Stimulated activated CD4-positive, alpha-beta T cell treated with anti-CD3 and anti-CD28 coated beads, Interleukin-1b, Interleukin-23, amount 100 ng/mL, for 24 hours (primary cell): ENCODE results near the gene GALNT10.

ENCODE experiments used
- DNase-seq, 4 experiments: peaks; one replicate each; pipeline ENCODE4 v3.0.0-alpha.2; 2020; ENCODE audit warnings: low read depth in 4 of 4, low spot score in 1 of 4

Gene GALNT10

DNA sequence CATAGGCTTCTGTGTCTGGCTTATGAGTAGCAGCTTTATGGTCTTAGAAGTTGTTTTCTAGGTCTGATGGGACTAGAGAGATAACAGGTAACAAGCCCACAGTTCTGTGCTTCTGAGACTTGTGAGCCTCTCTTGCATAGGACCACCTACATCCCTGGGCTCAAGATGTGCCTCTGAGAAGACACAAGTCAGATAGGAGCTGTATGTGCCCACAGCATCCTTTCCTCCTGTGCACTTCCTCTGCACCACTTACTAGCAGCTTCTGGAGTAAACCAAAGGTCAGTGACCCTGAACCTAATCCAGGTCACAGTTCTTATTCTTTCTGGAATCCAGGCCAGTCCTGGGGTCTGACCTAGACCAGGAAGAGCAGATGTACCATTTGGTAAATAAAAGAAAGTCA, 40.0 kb downstream of the GALNT10 start:
- DNase-seq: no peak

DNA sequence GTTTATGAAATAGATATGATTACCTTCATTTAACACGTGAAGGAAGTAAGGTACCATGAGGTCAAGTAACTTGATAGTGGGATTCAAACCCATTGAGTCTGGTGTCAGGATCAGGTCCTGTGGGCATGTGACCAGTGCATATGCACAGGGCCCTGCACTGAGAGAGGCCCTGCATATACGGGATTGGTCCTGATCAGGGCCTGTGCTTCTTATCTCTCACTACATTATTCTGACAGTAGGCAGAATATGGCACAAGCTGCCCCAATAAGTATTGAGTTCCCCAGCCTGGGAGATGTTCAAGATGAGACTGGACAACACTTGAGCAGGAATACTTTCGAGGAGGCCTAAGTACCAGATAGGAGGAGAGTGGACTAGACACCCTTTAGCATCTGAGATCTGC, 44.0 kb downstream of the GALNT10 start:
- no peak for DNase-seq

DNA sequence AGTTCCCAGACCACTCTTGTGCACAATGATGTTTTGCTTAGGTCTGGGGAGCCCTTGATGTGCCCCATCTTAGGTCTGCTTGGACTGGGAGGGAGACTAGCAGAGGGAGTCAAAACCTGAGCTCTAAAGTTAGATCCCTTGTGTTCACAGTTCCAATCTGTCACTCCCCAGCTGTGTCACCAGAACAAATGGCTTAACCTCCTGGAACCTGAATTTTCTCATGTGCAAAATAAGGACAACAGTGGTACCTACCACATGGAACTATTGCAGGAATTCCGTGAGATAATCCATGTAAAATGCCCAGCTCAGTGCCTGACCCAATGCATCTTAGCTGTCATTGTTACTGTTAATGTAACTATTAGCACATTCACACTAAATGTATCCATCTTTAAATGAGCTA, 45.5 kb downstream of the GALNT10 start:
- no peak for DNase-seq

DNA sequence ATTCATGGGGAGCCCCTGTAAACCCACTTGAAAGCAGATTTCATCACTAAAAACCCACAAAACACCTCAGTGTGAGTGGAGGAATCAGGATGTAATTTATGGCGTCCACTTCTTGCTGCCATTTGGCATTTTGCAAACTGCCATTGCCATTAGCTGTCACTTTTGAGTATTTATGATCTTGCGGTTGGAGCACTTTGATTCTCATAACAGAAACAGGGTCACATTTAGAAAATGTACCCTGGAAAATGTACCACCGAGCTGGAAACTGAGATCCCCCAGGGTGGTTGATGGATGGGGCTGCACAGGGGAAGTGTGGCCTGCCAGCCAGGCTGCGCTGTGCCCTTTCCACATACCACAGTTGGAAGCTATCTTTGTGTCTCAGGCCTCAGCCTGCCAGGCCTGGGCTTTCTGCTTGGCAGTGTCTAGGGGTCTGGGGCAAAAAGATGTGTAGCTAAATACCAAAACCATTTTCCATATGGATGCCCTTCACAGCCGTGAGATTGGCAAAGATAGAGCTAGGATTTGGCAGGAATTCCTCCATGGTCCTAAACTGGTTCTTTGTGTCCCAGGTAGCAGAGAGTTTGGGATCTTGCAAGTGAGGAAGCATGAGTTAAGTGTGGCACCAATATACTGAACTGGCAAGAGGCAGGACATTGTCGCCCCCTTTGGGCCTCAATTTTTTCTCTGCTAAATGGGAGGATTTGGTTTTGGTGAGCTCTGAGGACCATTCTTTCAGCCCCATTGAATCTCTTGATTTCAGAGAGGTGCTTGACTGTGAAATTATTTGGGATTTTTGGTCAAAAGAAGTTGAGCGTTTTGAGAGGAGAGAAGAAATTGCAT, 46.2 kb downstream of the GALNT10 start:
- no peak for DNase-seq

DNA sequence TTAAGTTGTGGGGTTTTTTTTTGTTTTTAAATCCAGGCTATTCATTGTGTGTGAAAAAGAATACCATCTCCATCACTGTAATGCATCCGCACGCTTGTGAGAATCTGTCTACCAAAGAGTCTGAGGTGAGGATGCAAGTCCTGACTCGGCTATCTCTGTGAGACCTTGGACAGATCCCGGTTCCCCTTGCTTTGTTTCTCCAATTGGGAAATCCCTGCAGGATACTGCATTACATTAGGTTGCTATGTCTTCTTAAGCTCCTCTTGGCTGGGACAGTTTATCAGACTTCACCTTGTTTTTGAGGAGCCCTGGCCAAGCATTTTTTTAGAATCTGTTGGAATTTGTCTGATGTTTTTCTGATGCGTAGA, 46.8 kb downstream of the GALNT10 start:
- no peak for DNase-seq

DNA sequence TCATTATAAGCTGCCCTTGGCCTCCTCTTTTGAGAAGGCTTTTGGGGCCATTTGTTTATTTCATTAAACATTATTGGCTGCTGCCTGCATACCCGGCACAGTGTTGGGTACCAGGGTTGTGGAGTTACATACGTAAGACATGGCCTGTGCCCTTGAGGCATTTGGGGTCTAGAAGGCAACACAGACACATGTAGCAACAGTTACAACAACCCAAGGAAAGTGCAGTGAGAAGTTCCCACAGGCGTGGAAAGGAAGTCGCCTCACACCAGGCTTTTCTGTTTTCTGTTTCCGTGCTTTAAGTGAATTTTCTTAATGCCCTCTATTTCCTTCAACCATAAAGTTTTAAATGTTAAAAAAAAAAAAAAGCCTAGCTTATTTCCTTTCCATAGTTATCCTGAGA, 47.4 kb downstream of the GALNT10 start:
- DNase-seq: no peak

DNA sequence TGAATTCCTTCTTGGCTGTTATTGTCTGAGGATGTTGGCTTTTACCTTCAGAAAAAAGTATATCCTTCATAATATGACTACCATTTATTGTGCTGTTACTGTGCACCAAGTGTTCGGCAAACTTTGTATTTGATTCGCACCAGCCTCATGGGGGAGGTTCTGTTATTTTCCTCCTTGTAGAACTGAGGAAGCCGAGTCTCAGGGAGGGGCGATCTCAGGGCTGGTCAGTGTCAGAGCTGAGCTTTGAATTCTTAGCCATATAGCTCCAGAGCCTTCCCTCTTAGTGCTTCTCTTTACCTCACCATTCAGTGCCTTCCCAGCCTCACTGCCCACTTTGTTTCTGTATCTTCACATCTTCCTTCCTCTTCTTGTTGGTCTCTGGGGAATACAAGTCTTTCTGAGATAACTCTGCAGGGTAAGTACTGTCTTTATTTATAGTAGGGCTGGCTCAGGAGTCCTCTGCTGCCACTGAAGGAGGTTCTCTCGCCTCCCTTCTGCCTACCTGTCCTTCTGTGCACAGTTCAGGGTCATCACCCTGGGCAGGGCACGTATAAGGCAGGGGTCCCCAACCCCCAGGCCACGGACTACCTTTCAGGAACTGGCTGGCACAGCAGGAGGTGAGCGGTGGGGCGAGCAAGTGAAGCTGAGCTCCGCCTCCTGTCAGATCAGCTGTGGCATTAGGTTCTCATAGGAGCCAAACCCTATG, 48.4 kb downstream of the GALNT10 start:
- no peak for DNase-seq

DNA sequence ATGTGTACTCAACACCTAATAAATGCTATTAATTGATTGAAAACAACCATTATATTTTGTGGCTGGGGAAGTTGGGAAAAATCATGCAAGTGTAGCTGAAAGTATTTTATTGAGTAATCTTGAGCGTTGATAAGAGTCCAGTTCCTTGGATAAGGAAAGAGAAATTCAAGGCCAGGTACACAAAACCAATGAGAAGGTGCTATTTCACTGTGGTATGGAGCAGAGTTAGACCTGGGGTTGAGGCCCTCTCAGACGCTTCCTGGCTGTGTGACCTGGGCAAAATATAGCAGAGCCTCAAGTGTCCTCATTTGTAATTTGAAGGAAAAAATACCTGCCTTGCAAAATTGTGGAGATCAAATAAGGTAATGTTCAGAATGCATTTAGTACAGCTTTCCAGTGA, 50.1 kb downstream of the GALNT10 start:
- DNase-seq: no peak

DNA sequence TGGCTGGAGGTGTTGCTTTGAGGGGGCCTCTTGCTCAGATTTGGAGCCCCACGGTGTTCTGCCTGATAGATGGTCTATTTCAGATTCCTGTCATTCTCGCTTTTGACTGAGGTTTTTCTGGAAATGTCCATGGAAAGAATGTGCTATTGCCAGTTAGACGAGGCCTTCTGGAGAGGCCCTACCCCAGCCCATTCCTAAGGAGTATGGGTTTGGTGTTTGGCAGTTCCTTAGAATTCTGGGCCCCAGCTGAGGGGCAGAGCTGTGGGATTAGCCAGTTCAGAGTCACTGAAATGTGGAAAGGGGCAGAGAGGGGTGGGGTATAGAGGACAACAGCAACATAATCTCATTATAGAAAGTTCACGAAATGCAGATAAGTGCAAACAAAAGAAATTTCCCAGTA, 50.5 kb downstream of the GALNT10 start:
- DNase-seq: no peak

DNA sequence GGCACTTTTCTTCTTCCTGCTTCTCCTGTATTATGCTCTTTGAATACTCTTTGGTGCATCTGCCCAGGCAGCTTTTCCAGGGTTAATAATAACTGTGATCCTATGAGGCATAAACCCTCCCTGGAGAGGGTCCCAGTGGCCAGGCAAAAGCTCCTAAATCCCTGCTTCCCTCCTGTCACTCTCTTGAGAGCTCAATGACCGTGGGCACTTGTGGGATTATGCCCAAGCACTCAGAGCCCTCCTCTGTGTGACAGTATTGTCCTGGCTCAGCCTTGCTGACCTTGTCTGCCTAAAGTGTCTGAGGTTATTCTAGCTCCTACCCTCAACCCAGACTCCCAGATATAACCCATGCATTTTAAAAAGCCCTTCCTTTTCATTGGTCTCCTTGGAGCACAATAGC, 51.9 kb downstream of the GALNT10 start:
- no peak for DNase-seq

DNA sequence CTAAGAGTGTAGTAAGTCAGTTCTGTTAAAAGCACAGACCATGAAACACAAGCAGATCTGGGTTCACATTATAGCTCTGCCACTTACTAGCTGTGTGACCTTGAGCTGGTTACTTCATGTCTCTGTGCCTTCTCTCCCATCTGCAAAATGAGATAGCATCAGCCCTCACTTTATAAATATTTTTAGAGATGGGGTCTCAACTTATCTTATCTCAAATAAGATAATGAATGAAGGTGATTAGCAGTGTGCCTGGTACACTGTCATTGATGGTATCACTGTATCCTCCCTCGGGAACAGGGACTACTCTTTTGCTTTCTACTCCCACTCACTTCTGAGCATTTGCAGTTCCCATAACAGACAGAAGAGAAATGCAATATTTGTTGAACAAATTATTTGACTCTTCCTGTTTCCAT, 52.4 kb downstream of the GALNT10 start:
- DNase-seq: no peak

DNA sequence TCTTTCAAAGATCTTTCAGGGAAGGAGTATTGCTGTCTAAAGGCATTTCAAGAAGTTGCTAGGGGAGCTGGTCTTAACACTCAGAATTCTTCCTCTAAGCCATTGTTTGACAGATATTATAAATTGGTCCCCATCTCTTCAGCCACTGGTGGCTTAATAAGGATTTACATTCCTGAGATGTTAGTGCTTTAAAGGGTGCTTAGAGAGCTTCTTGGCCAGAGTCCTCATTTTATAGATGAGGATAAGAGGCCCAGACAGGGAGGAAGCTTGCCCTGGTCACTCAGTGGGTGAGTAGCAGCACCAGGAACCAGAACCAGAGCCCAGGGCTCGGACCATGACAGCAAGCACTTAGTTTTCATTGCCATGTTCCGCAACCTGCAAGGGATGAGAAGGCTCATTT, 53.2 kb downstream of the GALNT10 start:
- DNase-seq: no peak

DNA sequence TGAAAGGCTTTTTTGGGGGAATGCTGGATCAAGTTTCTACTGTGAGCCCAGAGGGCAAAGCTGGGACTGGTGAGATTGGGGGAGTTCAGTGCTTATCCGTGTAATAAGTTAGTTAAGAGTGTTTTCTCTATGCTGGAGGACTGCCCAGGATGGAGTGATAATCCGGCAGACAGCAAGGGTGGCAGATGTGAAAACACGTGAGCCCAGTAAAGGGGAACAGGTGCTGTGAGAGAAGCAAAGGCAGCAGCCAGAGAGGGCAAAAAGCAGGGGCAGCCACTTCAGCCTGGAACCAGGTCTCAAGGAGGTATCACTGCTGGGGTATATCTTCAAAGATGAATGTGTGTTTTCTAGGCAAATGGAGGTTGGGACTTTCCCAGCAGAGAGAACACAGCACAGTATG, 53.9 kb downstream of the GALNT10 start:
- DNase-seq: no peak

DNA sequence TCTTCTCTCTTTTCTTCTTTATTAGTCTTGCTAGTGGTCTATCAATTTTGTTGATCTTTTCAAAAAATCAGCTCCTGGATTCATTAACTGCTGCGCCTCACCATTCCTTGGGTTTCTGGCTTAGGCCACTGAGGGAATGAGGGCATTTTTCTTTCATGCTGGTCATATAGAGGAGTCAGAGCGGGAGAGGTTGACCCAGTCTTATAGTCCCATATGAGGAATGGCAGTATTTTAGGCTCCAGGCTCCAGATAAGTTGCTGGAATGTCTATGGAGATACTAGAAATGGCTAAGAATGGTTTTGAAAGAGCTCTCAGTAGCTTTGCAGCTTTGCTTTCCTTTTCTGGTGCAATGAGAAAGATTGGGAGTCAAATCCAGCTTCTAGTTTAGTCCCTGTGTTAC, 58.2 kb downstream of the GALNT10 start:
- no peak for DNase-seq

DNA sequence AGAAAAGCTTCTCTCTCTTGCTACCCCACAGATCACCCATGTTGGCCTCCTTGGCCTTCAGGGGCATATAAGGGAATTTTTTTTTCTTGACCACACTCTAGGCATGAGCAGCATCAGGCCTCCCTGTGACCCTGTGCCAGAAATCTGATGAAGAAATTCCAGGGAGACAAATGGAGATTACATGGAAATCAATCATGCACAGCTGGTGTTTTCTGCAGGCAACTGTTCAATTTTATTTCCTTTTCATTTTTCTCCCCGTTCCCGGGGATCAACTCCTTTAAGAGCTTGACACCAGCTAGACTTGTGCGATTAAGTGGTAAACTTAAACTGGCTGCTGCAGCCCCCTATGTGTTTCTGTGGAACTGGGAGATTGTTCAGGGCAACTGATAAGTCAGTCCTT, 59.3 kb downstream of the GALNT10 start:
- DNase-seq: no peak

DNA sequence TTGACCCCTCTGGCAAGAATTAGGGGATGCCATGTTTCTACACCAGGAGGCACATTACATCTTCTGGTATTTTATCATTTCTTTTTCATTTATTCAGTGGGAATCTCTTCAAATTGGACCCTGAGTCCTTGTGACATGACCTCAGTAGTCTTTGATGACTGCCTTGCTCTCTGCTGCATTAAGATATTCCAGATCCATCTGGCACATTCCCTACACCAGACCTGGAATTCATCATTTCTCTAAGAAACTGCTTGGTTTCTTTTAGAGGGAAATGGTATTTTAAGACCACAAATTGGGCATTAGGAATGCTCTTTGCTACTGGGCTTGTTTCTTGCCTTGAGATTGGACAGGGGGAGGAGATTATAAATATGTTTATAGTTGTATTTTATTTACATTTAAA, 61.0 kb downstream of the GALNT10 start:
- no peak for DNase-seq

DNA sequence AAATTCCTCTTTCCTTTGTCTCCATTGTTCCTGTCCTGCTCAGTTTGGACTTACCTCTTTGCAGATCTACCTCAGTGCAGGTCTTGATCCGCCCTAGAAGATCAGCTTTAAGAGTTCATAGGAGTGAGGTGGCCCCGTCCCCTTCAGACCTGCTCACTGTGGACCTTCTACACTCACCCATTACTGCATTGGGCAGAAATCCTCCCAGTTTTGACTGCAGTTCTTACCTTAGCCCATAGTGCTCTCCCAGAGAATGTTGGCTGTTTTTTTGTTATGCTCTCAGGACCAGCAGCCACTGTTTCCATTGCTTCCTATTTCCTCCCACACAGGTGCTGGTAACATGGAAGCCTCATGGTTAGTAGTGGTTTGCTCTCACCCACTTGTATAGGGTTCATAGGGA, 63.3 kb downstream of the GALNT10 start:
- no peak for DNase-seq

DNA sequence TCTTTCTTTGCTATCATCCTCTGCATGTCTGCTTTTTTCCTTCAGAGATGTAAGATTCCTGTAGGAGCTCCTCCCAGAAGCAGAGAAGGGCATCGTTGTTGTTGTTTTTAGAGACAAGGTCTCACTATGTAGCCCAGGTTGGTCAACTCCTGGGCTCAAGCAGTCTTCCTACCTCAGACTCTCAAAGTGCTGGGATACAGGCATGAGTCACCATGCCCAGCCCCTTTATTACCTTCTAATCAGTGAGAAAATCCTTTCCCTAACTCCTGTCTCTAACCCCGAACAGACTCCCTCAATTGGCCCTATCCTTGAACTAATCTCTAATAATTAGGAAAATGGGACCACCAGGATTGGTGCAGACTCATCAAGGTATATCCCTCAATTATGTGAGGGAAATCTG, 64.4 kb downstream of the GALNT10 start:
- no peak for DNase-seq

DNA sequence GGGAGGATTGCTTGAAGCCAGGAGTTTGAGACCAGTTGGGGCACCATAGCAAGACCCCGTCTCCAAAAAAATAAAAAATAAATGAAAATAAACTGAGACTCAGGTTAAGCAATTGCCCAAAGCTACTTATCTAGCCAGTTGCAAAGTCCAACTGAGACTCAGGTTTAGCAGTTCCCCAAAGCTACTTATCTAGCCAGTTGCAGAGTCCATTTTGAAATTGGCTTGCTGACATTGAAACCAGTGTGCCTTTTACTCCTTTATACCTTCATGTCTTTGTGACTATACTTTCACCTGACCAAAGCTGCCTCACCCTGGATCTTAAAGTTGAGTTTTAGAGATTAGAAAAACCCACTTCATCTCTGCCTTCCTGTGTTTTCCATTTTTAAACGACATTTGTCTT, 66.5 kb downstream of the GALNT10 start:
- no peak for DNase-seq

DNA sequence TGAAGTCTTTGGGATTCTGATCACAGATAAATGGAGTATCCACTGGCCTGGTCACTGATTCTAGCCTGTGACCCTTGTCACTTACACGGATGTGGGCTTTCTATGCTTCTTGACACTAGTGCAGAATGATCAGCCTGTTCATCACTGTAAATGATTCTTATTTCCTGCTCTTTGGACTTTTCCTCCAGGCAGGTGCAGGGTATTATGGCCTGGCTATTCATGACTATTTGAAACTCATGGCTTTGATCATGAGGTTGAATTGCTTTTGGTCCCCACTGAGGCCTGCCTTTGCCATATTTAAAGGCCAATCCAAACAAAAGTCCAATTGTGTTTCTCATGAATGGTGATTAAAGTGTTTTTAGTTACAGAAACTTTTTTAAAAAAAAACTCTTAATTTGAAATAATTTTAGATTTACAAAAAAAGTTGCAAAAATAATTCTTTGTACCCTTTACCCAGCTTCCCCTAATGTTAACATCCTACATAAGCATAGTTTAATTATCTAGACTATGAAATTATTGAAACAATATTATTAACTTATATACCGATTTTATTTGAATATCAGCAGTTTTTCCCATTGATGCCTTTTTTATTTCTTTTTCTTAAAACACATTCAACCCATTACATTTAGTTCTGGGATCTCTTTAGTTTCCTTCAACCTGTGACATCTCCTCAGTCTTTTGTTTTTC, 68.1 kb downstream of the GALNT10 start:
- DNase-seq: no peak

DNA sequence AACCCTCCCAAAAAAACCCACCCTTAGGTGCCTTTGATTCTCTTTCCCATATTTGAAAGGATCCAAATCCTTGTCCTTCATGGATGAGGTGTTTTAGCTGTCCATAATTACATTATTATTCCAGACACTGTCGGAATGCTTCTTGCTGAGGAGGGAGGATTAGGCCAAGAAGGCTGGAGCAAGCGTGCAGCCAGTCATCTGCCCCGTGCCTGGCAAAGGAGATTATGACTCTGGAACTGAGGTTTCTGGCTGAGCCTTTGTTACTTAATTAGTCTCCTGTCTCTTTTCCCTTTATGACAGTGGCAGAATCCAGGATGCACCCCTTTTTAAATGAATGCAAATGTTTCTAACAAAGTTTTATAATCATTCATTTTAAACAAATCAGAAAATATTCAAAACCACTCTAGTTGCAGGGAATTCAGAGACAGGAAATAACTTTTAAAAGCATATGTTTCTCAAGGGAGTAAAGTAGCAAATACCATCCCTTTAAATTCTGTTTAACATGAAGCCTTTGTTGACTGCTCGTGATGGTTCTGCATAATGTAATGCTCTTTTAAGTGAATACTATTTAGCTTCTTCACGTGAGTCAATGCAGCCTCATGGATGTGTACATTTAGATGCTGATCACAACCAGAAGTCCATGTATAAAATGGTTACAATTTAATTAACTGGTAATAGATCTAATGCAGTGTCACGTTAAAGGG, 69.8 kb downstream of the GALNT10 start:
- DNase-seq: no peak

DNA sequence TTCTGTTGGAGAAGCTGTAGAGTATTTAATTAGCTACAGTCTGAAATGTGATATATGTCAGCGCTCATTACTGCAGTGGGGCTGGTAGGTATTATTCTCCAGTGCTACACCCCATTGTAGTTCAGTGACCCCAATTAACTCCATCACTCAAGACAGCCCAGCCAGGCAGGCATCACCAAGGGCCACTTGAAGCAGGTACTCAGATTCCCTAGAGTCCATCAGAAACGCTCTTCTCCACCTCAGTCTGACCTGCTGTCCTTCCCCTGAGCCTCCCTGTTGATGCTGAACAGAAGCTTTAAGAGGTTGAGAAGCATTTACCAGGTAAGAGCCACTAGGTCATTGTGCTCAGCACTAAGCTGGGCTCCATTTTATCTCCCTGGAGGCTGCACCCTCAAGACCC, 71.8 kb downstream of the GALNT10 start:
- no peak for DNase-seq
